ENCODE results near the gene KRTAP3-3.
"Not testable (repeated sequence)": the region's sequence is repeated elsewhere in the genome, so short reads cannot be mapped to it uniquely, and the experiment has no call there.

Gene KRTAP3-3

DNA sequence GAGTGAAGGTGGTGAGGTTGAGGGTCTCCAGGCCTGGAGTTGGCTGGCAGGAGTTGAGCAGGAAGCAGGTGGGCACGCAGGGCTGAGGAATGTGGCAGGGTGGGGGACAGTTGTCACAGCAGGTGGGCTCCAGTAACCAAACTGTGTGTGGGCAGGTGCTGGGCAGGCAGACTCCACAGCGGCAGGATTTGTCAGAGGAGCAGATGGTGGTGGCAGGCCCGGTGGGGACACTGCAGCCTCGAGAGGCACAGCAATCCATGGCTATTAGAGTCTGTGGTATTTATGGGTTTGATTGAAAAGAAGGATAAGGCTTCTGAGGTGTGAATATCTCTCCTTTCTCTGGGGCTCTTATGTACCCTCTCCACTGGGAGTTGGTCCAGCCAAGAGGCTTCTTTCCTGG is at the start of gene KRTAP3-3:
KRTAP3-3 (minus strand) TSS at position 326 of the 400 bp plus-strand sequence; CDS start at position 259, 67 bp downstream.
- Mint-ChIP-seq H3K36me3 (ENCODE audit: low read depth) (no peaks in the 10 kb centered on the region), H3K27me3 (peaks cover 37% of the 10 kb centered on the region), H3K9me3 (no peaks in the 10 kb centered on the region), H3K4me1 (no peaks in the 10 kb centered on the region), H3K27ac (no peak within 1 kb of the TSS), H3K4me3 (no peak within 1 kb of the TSS)
- no peak for ATAC-seq
- DNase-seq, result no peak

DNA sequence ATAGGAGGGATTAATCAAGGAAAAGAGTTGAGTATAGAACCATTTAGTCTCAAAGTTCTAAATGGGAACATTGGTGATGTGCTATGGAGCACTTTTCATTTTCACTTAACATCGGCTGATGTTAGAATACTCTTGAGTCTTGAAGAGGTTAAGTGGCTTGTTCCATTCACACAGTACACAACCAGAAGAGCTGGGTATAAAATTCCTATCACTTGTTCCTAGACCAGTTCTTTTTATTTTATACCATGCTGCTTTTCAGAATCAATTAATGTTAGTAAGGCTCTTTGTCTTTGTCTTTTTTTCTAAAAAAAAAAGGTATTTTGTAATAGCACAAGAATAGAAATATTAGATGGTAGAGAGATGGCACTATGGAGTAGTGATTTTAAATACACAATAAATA is 49.0 kb upstream of the KRTAP3-3 start:
- Mint-ChIP-seq H3K27me3 (peaks cover 11% of the 10 kb centered on the region), H3K4me1 (peaks cover 5% of the 10 kb centered on the region)
- no peak for ATAC-seq

DNA sequence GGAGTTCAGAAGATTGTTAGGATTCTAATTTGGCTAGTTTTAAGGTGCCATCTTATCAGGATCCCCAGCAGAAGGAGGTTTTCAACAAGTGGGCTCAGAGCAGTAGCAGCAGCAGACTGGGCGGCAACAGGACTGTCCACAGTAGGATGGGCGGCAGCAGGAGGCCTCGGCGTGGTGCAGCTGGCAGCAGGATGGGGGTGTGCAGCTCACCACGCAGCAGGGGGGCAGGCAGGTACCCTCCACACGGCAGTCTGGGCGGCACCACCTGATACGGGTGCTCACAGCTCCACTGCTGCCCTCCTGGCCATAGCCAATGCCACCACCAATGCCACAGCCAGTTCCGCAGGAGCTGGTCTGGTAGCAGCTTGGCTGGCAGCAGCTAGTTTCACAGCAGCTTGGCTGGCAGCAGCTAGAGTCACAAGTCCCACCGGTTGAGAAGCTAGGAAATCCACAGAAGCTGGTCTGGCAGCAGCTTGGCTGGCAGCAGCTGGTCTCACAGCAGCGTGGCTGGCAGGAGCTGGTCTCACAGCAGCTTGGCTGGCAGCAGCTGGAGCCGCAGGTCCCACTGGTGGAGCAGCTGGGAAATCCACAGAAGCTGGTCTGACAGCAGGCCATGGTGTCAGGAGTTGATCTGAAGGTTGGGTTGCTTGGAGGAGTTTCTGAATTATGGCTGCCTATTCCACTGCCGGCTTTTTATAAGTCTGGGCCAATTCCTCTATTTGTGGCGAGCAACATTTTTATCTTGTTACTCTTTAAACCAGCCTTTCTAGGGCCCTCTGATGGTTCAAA is 47.0 kb upstream of the KRTAP3-3 start, which contains the start of gene KRTAP1-1:
KRTAP1-1 (minus strand) TSS at position 668 of the 789 bp plus-strand sequence; CDS start at position 615, 53 bp downstream.
- H3K27ac Mint-ChIP-seq; H3K27me3 Mint-ChIP-seq; ATAC-seq; H3K4me1 Mint-ChIP-seq; H3K4me3 Mint-ChIP-seq; H3K36me3 Mint-ChIP-seq (ENCODE audit: low read depth); DNase-seq: not testable (repeated sequence)
- peaks cover 11% of the 10 kb centered on the region for H3K9me3 Mint-ChIP-seq

More for the DNA sequence above, 49.0 kb upstream of the KRTAP3-3 start:
- H3K27ac Mint-ChIP-seq, result no peak overlapping the region
- peaks cover 11% of the 10 kb centered on the region for H3K9me3 Mint-ChIP-seq
- no peak for DNase-seq
- no peaks in the 10 kb centered on the region for H3K36me3 Mint-ChIP-seq (ENCODE audit: low read depth)
- no peak overlapping the region for H3K4me3 Mint-ChIP-seq

DNA sequence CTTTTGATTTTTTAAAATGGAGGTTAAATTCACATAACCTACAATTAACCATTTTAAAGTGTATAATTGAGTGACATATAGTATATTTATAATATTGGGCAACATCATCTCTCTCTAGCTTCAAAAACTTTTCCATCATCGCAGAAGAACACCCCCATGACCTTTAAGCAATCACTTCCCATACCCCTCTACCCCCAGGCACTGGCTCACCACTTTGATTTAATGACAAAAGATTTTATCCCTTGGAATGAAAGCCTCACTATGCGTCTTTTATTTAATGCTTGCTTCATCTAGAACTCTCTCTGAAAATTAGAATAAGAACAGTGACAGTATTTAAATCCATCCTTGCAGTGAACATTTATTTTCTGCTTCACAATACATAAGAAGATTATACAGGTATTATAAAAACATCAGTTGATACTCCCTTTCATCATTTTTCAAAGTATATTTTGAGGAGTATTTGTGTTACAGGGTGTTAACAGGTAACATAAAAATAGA is 43.9 kb upstream of the KRTAP3-3 start:
- Mint-ChIP-seq H3K9me3 (peaks cover 5% of the 10 kb centered on the region), H3K27me3 (no peaks in the 10 kb centered on the region), H3K4me1 (no peaks in the 10 kb centered on the region), H3K4me3 (no peak overlapping the region), H3K27ac (no peak overlapping the region), H3K36me3 (ENCODE audit: low read depth) (no peaks in the 10 kb centered on the region)
- ATAC-seq, result no peak
- no peak for DNase-seq

DNA sequence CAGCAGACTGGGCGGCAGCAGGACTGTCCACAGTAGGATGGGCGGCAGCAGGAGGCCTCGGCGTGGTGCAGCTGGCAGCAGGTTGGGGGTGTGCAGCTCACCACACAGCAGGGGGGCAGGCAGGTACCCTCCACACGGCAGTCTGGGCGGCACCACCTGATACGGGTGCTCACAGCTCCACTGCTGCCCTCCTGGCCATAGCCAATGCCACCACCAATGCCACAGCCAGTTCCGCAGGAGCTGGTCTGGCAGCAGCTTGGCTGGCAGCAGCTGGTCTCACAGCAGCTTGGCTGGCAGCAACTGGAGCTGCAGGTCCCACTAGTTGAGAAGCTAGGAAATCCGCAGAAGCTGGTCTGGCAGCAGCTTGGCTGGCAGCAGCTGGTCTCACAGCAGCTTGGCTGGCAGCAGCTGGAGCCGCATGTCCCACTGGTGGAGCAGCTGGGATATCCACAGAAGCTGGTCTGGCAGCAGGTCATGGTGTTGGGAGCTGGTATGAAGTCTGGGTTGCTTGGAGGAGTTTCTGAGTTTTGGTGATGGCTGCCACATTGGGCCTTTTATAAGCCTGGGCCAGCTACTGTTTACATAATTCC is 40.5 kb upstream of the KRTAP3-3 start, which contains the start of gene KRTAP1-3:
KRTAP1-3 (minus strand) TSS at position 529 of the 590 bp plus-strand sequence; CDS start at position 476, 53 bp downstream.
- not testable (repeated sequence) for H3K4me1 Mint-ChIP-seq; H3K27ac Mint-ChIP-seq; H3K36me3 Mint-ChIP-seq (ENCODE audit: low read depth); DNase-seq; H3K27me3 Mint-ChIP-seq; H3K9me3 Mint-ChIP-seq; H3K4me3 Mint-ChIP-seq; ATAC-seq

DNA sequence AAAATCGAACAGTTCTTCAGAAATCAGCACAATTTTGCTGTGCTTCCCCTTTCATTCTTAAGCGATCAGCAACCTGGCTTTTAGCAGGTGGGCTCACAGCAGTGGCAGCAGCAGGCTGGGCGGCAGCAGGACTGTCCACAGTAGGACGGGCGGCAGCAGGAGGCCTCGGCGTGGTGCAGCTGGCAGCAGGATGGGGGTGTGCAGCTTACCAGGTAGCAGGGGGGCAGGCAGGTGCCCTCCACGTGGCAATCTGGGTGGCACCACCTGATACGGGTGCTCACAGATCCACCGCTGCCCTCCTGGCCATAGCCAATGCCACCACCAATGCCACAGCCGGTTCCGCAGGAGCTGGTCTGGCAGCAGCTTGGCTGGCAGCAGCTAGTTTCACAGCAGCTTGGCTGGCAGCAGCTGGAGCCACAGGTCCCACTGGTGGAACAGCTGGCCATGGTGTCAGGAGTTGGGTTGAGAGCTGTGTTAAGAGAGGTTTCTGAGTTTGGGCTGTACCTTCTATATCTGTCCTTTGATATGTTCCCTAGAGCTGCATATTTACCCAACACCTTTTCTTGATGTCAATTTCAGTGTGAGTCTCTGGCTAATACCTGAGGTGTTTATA is 35.8 kb upstream of the KRTAP3-3 start, which contains the start of gene KRTAP1-4:
KRTAP1-4 (minus strand) TSS at position 563 of the 613 bp plus-strand sequence; CDS start at position 446, 117 bp downstream.
- H3K4me1 Mint-ChIP-seq, result no peaks in the 10 kb centered on the region
- no peaks in the 10 kb centered on the region for H3K9me3 Mint-ChIP-seq
- H3K4me3 Mint-ChIP-seq, result no peak within 1 kb of the TSS
- no peaks in the 10 kb centered on the region for H3K36me3 Mint-ChIP-seq (ENCODE audit: low read depth)
- DNase-seq (no peak), ATAC-seq (no peak)
- H3K27me3 Mint-ChIP-seq, result peaks cover 19% of the 10 kb centered on the region
- no peak within 1 kb of the TSS for H3K27ac Mint-ChIP-seq

DNA sequence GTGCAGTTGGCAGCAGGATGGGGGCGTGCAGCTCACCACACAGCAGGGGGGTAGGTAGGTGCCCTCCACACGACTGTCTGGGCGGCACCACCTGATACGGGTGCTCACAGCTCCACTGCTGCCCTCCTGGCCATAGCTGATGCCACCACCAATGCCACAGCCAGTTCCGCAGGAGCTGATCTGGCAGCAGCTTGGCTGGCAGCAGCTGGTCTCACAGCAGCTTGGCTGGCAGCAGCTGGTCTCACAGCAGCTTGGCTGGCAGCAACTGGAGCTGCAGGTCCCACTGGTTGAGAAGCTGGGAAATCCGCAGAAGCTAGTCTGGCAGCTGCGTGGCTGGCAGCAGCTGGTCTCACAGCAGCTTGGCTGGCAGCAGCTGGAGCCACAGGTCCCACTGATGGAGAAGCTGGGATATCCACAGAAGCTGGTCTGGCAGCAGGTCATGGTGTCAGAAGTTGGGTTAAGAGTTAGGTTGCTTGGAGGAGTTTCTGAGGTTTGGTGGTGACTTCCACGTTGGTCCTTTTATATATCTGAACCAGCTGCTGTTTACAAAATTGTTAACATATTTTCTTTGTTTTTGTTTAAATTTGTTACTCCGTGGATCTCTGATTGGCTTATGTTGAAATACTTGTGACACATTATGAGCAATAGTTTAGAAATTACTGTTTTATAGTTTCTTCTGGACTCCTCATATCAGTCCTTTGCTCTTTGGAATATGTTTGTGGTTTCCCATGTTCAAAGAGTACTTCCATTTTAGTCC is 32.9 kb upstream of the KRTAP3-3 start, which contains the start of gene KRTAP1-5:
KRTAP1-5 (minus strand) TSS at position 494 of the 757 bp plus-strand sequence; CDS start at position 441, 53 bp downstream.
- no peaks in the 10 kb centered on the region for H3K36me3 Mint-ChIP-seq (ENCODE audit: low read depth)
- H3K27ac Mint-ChIP-seq, result no peak within 1 kb of the TSS
- H3K9me3 Mint-ChIP-seq, result no peaks in the 10 kb centered on the region
- DNase-seq, result no peak
- H3K4me3 Mint-ChIP-seq, result no peak within 1 kb of the TSS
- peaks cover 21% of the 10 kb centered on the region for H3K27me3 Mint-ChIP-seq
- no peak for ATAC-seq
- no peaks in the 10 kb centered on the region for H3K4me1 Mint-ChIP-seq

DNA sequence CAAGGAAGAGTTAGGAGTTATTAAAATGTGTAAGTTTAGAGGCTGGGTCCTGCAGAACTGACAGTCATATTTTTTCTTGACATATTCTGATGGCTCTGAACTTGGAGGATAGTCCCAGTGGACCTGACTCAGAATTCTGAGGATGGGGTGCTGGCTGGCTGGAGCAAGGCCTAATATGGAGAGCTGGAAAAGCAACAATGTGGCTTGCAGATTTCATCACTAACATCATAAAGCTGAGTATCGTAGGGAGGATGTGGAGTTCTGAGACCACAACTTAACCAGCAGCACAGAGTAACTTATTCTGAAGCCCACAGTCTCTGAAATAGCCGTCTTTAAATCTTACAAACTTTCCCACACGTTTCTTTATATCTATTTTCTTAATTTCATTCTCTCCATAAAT is 30.7 kb upstream of the KRTAP3-3 start:
- DNase-seq (no peak), ATAC-seq (no peak)
- H3K4me1 Mint-ChIP-seq, result no peaks in the 10 kb centered on the region
- H3K9me3 Mint-ChIP-seq, result no peaks in the 10 kb centered on the region
- H3K27ac Mint-ChIP-seq, result no peak overlapping the region
- H3K27me3 Mint-ChIP-seq, result peaks cover 14% of the 10 kb centered on the region
- H3K4me3 Mint-ChIP-seq, result no peak overlapping the region
- no peaks in the 10 kb centered on the region for H3K36me3 Mint-ChIP-seq (ENCODE audit: low read depth)

DNA sequence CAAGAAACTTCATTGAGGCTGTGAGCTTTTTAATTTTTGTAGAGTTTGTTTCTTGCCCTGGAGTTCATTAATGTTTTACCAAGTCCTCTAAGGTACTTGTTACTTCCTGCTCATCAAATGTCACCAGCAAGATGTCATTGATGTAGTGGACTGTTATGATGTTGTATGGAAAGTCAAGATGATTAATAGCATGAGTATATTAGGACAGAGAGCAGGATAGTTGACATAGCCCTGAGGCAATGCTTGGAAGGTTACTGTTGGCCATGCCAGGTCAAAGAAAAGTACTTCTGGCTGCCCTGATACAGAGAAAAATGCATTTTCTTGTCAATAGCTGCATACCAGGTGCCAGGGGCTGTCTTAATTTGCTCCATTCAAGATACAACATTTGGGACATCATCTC is 26.4 kb upstream of the KRTAP3-3 start:
- no peak for ATAC-seq
- Mint-ChIP-seq H3K27me3 (peaks cover 1% of the 10 kb centered on the region), H3K27ac (no peak overlapping the region), H3K4me1 (no peaks in the 10 kb centered on the region), H3K4me3 (no peak overlapping the region), H3K9me3 (no peaks in the 10 kb centered on the region), H3K36me3 (ENCODE audit: low read depth) (no peaks in the 10 kb centered on the region)
- DNase-seq, result no peak

DNA sequence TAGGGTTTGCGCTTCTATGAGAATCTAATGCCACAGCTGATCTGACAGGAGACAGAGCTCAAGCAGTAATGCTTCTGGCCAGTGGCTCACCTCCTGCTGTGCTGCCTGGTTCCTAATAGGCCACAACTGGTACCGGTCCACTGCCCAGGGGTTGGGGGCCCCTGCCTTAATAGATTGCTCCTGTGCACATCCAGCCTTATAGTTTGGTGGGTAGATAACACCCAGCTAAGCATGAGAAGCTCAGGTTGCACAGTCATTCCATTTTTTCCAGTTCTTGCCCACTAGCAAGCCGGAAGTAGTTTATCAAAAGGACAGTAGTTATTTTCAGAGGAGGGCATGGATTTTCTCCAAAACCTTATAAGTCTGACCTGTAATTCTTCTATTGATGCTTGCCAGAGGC is 25.5 kb upstream of the KRTAP3-3 start:
- no peak for DNase-seq
- peaks cover 1% of the 10 kb centered on the region for H3K27me3 Mint-ChIP-seq
- no peaks in the 10 kb centered on the region for H3K4me1 Mint-ChIP-seq
- no peak overlapping the region for H3K27ac Mint-ChIP-seq
- ATAC-seq, result no peak
- H3K9me3 Mint-ChIP-seq, result no peaks in the 10 kb centered on the region
- no peaks in the 10 kb centered on the region for H3K36me3 Mint-ChIP-seq (ENCODE audit: low read depth)
- no peak overlapping the region for H3K4me3 Mint-ChIP-seq

DNA sequence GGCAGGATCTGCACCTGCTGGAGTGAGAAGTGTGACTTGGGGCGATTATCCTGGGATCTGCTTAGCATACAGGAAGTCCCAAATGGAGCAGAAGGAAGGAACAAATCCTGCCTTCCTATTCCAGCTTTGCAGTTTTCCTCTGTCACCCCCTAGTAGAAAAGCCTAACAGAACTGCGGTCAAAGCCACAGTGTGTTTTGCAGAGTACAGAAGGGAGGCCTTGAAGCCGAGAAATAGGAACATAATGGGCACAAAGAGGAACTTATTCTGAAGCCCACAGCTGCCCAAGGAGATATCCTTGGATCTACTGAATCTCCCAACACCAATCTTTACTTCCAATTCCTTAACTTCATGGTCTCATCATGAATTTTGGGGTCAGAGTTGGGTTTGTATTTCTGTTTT is 24.6 kb upstream of the KRTAP3-3 start:
- no peaks in the 10 kb centered on the region for H3K9me3 Mint-ChIP-seq
- no peaks in the 10 kb centered on the region for H3K36me3 Mint-ChIP-seq (ENCODE audit: low read depth)
- ATAC-seq (no peak), DNase-seq (no peak)
- H3K27me3 Mint-ChIP-seq, result peaks cover 1% of the 10 kb centered on the region
- no peak overlapping the region for H3K4me3 Mint-ChIP-seq
- no peaks in the 10 kb centered on the region for H3K4me1 Mint-ChIP-seq
- H3K27ac Mint-ChIP-seq, result no peak overlapping the region

DNA sequence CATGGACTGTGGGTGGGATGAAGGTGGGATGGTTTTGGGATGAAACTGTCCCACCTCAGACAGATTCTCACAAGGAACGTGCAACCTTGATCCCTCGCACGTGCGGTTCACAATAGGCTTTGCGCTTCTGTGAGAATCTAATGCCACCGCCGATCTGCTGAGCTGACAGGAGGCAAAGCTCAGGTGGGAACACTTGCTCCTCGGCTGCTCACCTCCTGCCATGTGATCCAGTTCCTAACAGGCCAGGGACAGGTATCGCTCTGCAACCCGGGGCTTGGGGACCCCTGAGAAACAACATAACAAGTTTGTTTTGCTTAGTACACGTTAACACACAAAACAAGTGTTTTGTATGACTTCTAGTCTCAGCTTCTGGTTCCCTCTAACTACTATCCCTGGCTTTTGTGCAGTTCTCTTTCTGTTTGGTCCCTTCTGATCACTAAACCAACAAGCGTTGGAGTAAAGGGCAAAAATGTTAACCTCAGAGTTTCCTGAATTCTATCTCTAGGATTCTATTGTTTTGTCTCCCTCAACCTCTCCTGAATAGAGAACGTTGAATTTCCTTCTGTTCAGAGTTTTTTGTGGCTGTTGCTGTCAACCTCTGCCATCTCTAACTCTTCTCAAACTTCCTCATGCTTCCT is 22.7 kb upstream of the KRTAP3-3 start:
- no peaks in the 10 kb centered on the region for H3K9me3 Mint-ChIP-seq
- no peak overlapping the region for H3K4me3 Mint-ChIP-seq
- H3K27ac Mint-ChIP-seq, result no peak overlapping the region
- H3K4me1 Mint-ChIP-seq, result no peaks in the 10 kb centered on the region
- ATAC-seq (no peak), DNase-seq (no peak)
- H3K27me3 Mint-ChIP-seq, result no peaks in the 10 kb centered on the region
- H3K36me3 Mint-ChIP-seq (ENCODE audit: low read depth), result no peaks in the 10 kb centered on the region

DNA sequence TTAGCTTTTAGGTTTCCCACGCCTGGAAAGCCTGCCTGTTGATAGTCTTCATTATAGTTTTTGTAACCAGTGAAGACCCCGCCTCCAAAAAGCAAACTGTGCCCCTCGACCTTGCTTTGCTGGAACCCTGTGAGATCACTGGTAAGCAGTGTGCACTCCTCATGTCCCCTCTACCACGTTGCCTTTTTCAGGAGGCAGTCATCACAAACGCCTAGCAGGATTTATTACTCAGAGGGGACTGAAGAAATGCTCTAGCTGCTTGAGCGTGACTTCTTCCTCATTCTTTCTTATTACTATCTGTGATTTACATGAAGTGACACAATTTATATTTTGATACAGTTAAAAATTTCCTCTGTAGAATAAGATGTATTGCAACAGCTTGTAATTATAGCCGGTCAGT is 21.5 kb upstream of the KRTAP3-3 start:
- H3K9me3 Mint-ChIP-seq, result no peaks in the 10 kb centered on the region
- H3K36me3 Mint-ChIP-seq (ENCODE audit: low read depth), result no peaks in the 10 kb centered on the region
- no peak for DNase-seq
- no peaks in the 10 kb centered on the region for H3K4me1 Mint-ChIP-seq
- no peak overlapping the region for H3K27ac Mint-ChIP-seq
- ATAC-seq, result no peak
- H3K27me3 Mint-ChIP-seq, result no peaks in the 10 kb centered on the region
- no peak overlapping the region for H3K4me3 Mint-ChIP-seq

DNA sequence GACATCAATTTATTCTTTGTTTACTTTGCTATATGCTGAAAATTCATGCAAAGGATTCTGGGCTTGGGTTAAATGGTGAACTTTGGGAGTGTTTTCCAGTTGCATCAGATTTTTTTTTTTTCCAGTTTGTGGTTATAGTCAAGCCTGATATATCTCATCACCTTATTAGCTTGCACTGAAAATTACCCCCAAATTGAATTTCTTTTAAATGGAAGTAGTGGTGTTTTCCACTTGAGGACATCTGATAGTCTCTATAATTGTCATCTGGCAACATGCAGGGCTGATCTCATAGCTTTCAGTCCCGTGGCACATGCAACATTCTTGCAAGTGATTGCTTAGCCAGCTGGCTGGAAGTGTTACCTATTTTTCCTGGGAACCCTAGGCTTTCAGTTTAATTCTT is 19.6 kb upstream of the KRTAP3-3 start:
- DNase-seq (no peak), ATAC-seq (no peak)
- Mint-ChIP-seq H3K27me3 (no peaks in the 10 kb centered on the region), H3K36me3 (ENCODE audit: low read depth) (no peaks in the 10 kb centered on the region), H3K9me3 (no peaks in the 10 kb centered on the region), H3K27ac (no peak overlapping the region), H3K4me1 (no peaks in the 10 kb centered on the region), H3K4me3 (no peak overlapping the region)

All from activated naive CD8-positive, alpha-beta T cell treated with anti-CD3 and anti-CD28 coated beads, Interleukin-2, amount 50 U/mL, for 24 hours (primary cell).